Keratinocyte (primary cell): ENCODE measurements around the gene ETV1. TPM values are rescaled to one million over a fixed set of nuclear protein-coding genes. Genes with fewer than 3 reads are reported as not detected.

Experiments used
- DNase-seq: peaks from one replicate; pipeline ENCODE4 v3.0.0-alpha.2; 2011; ENCODE audit warnings: low read depth, missing footprints, low spot score
- FAIRE-seq: peaks from 2 replicates; lab custom pipeline; 2011; peaks lifted over from hg19 to GRCh38; lab: Jason Lieb, UNC
- H2AFZ ChIP-seq: 2 replicates; pipeline ENCODE4 v1.6.0; 2012; ENCODE audit warnings: low read length, control low read depth, inconsistent platforms; ENCODE audit not compliant: control insufficient read depth
- H3K27ac ChIP-seq: 2 replicates; pipeline ENCODE4 v1.5.1; 2011; ENCODE audit warnings: low read length; ENCODE audit not compliant: control insufficient read depth, insufficient read depth
- H3K27me3 ChIP-seq: 3 replicates; pipeline ENCODE4 v1.6.0; 2011; ENCODE audit warnings: low read length; ENCODE audit not compliant: control insufficient read depth, insufficient read depth; ENCODE audit errors: extremely low read depth
- H3K36me3 ChIP-seq, 2 experiments: 2 replicates in 1 of 2; 3 replicates in 1 of 2; pipeline ENCODE4 v1.5.1; 2011; ENCODE audit warnings: low read length in 2 of 2, mild to moderate bottlenecking in 1 of 2; ENCODE audit not compliant: control insufficient read depth in 2 of 2, insufficient read depth in 2 of 2; ENCODE audit errors: extremely low read depth in 1 of 2
- H3K4me1 ChIP-seq: 3 replicates; pipeline ENCODE4 v1.5.1; 2011; ENCODE audit warnings: low read length; ENCODE audit not compliant: control insufficient read depth, insufficient read depth; ENCODE audit errors: extremely low read depth
- H3K4me2 ChIP-seq: 3 replicates; pipeline ENCODE4 v1.6.0; 2011; ENCODE audit warnings: low read depth, low read length; ENCODE audit not compliant: control insufficient read depth, insufficient read depth; ENCODE audit errors: extremely low read depth
- H3K4me3 ChIP-seq, 3 experiments: fragments of 200-600 bp in 1 of 3; sonication (generic) in 1 of 3; 2 replicates in 2 of 3; 3 replicates in 1 of 3; pipeline ENCODE4 v1.5.1; 2011 to 2016; ENCODE audit warnings: low read length in 3 of 3, mild to moderate bottlenecking in 3 of 3, control low read depth in 2 of 3, inconsistent platforms in 1 of 3, low read depth in 1 of 3, mixed read lengths in 1 of 3, mixed run types in 1 of 3, moderate library complexity in 1 of 3; ENCODE audit not compliant: control insufficient read depth in 2 of 3, insufficient read depth in 2 of 3; ENCODE audit errors: extremely low read depth in 1 of 3
- H3K79me2 ChIP-seq: 2 replicates; pipeline ENCODE4 v1.6.0; 2012; ENCODE audit warnings: low read length; ENCODE audit not compliant: control insufficient read depth, insufficient read depth
- H3K9ac ChIP-seq: 3 replicates; pipeline ENCODE4 v1.6.0; 2011; ENCODE audit warnings: low read length; ENCODE audit not compliant: control insufficient read depth, insufficient read depth; ENCODE audit errors: extremely low read depth
- H3K9me1 ChIP-seq: 3 replicates; pipeline ENCODE4 v1.6.0; 2011; ENCODE audit warnings: low read length; ENCODE audit not compliant: control insufficient read depth, insufficient read depth; ENCODE audit errors: extremely low read depth
- H3K9me3 ChIP-seq: 2 replicates; pipeline ENCODE4 v1.5.1; 2012; ENCODE audit warnings: low read depth, low read length; ENCODE audit not compliant: control insufficient read depth
- H4K20me1 ChIP-seq: 3 replicates; pipeline ENCODE4 v1.6.0; 2011; ENCODE audit warnings: low read length; ENCODE audit not compliant: control insufficient read depth, insufficient read depth; ENCODE audit errors: extremely low read depth
- CTCF ChIP-seq, 3 experiments: IDR thresholded peaks in 1 of 3; conservative IDR thresholded peaks in 1 of 3; optimal IDR thresholded peaks in 1 of 3; 2 replicates in 2 of 3; 3 replicates in 1 of 3; pipeline versions ENCODE3 to v1.5.1; 2011; ENCODE audit warnings: low read length in 3 of 3, mild to moderate bottlenecking in 3 of 3, moderate library complexity in 2 of 3, control low read depth in 1 of 3, inconsistent platforms in 1 of 3; ENCODE audit not compliant: insufficient read depth in 2 of 3; ENCODE audit errors: extremely low read depth in 1 of 3
- EZH2 ChIP-seq: IDR thresholded peaks from one replicate; pipeline ENCODE4 v1.6.1; 2012; ENCODE audit warnings: inconsistent platforms, mild to moderate bottlenecking, low read length, moderate library complexity
- dilution Hi-C: fragments of 300-500 bp; cut with MboI; formaldehyde crosslinking; loops from one replicate; pipeline ENCODE4 v1.7.0; 2020; ENCODE audit warnings: low sequenced_read_pairs; ENCODE audit not compliant: extremely low pct_ligation_motif_present
- polyA plus RNA-seq, 5 experiments: library from polyadenylated mRNA; depleted of rRNA in 3 of 5; stranded (reverse) in 3 of 5; stranded (forward) in 1 of 5; unstranded in 1 of 5; fragments of >200 nt; gene quantifications; 1 replicate in 1 of 5; 2 replicates in 3 of 5; 3 replicates in 1 of 5; pipeline versions ENCODE4 v1.2.1 to v1.2.3, GENCODE V29; 2011 to 2012; ENCODE audit warnings: missing spikeins in 2 of 5, low read depth in 1 of 5, low replicate concordance in 1 of 5

The ETV1 gene
- polyA plus RNA-seq, 1 donor (not counting 4 experiments of a cell fraction or from before 2014, with no cell fraction given): 5.0 TPM

GRCh38 chr7:13848681-13849131 lies 140.8 kb downstream of the ETV1 start:
- TF ChIP-seq EZH2: no peak
- Histone ChIP-seq H3K9ac (no peak overlapping the region), H4K20me1 (no peaks in the 10 kb centered on the region), H2AFZ (no peak overlapping the region), H3K9me1 (no peaks in the 10 kb centered on the region), H3K9me3 (no peaks in the 10 kb centered on the region), H3K79me2 (no peaks in the 10 kb centered on the region), H3K4me2 (no peak overlapping the region), H3K27me3 (no peaks in the 10 kb centered on the region), H3K4me1 (peaks cover 32% of the 10 kb centered on the region), H3K27ac (no peak overlapping the region), H3K36me3 (no peaks in the 10 kb centered on the region), H3K4me3 (no peak overlapping the region)
- dilution Hi-C loops: no loop called here
- FAIRE-seq (no peak), DNase-seq (no peak)

GRCh38 chr7:13846386-13846785 lies 143.1 kb downstream of the ETV1 start:
- Histone ChIP-seq H3K79me2 (no peaks in the 10 kb centered on the region), H3K4me3 (no peak overlapping the region), H4K20me1 (no peaks in the 10 kb centered on the region), H3K9ac (no peak overlapping the region), H3K27ac (no peak overlapping the region), H3K27me3 (no peaks in the 10 kb centered on the region), H3K4me2 (no peak overlapping the region), H3K9me1 (no peaks in the 10 kb centered on the region), H3K4me1 (peaks cover 26% of the 10 kb centered on the region), H3K36me3 (no peaks in the 10 kb centered on the region), H3K9me3 (no peaks in the 10 kb centered on the region), H2AFZ (no peak overlapping the region)
- DNase-seq (no peak), FAIRE-seq (no peak)
- dilution Hi-C loops: no loop called here
- TF ChIP-seq CTCF (optimal IDR thresholded peaks at IDR 0.05 in 1 of 3, IDR thresholded peaks at IDR 0.05 in 1 of 3, conservative IDR thresholded peaks at IDR 0.05 in 1 of 3; ENCODE audit: extremely low read depth in 1 of 3, insufficient read depth in 2 of 3, low read length in 3 of 3) (no peak), EZH2 (no peak)

GRCh38 chr7:13845601-13846000 lies 143.9 kb downstream of the ETV1 start:
- H3K79me2 ChIP-seq: no peaks in the 10 kb centered on the region
- peaks cover 21% of the 10 kb centered on the region for H3K4me1 ChIP-seq
- FAIRE-seq (no peak), DNase-seq (no peak)
- no peaks in the 10 kb centered on the region for H3K27me3 ChIP-seq
- H3K27ac ChIP-seq: no peak overlapping the region
- no peak overlapping the region for H3K9ac ChIP-seq
- H3K9me1 ChIP-seq: no peaks in the 10 kb centered on the region
- no peak overlapping the region for H3K4me3 ChIP-seq
- dilution Hi-C loops: no loop called here
- TF ChIP-seq CTCF (optimal IDR thresholded peaks at IDR 0.05 in 1 of 3, IDR thresholded peaks at IDR 0.05 in 1 of 3, conservative IDR thresholded peaks at IDR 0.05 in 1 of 3; ENCODE audit: extremely low read depth in 1 of 3, insufficient read depth in 2 of 3, low read length in 3 of 3) (no peak), EZH2 (no peak)
- H2AFZ ChIP-seq: no peak overlapping the region
- H3K36me3 ChIP-seq: no peaks in the 10 kb centered on the region
- H4K20me1 ChIP-seq: no peaks in the 10 kb centered on the region
- no peak overlapping the region for H3K4me2 ChIP-seq
- no peaks in the 10 kb centered on the region for H3K9me3 ChIP-seq
